Measurements from ENCODE around the gene PRR20D. TPM values are rescaled to one million over a fixed set of nuclear protein-coding genes. Genes with fewer than 3 reads are reported as not detected.

PRR20D gene
- total and polyA plus RNA-seq, 9 of the 15 experiments (the other 6 are each of a cell fraction or from before 2014, with no cell fraction given): not detected

GRCh38 chr13:57128909-57129308 is 31.5 kb upstream of the PRR20D start:
- intact Hi-C loops (cut with micrococcal nuclease) (no loop called here), in situ Hi-C loops (cut with MboI) (no loop called here)
- no peak overlapping the region for H3K4me2 ChIP-seq (ENCODE audit: insufficient read depth, low read length)
- DNase-seq (ENCODE audit: extremely low read depth in 1 of 4, low spot score in 3 of 4): no peak
- no peaks in the 10 kb centered on the region for H4K20me1 ChIP-seq (replicated peaks; ENCODE audit: control insufficient read depth, insufficient read depth, low read length)
- no peaks in the 10 kb centered on the region for H3K79me2 ChIP-seq (ENCODE audit: control insufficient read depth, insufficient read depth, low read length)
- H3K27me3 ChIP-seq (ENCODE audit: control insufficient read depth in 2 of 2, insufficient read depth in 2 of 2, low read length in 2 of 2): no peaks in the 10 kb centered on the region
- no TSS peak for BruUV-seq (replicated peaks)
- FAIRE-seq: no peak
- no peak overlapping the region for H3K4me3 ChIP-seq
- no peak for ATAC-seq
- H3K27ac ChIP-seq (ENCODE audit: extremely low read depth, low read depth, low read length): no peak overlapping the region
- H3K36me3 ChIP-seq (ENCODE audit: control insufficient read depth, insufficient read depth, low read length): no peaks in the 10 kb centered on the region
- H2AFZ ChIP-seq (ENCODE audit: low read depth, low read length): no peak overlapping the region
- 0% methylated on average over 6 of the region's 6 CpGs for WGBS (ENCODE audit: insufficient coverage, low coverage, missing lambda C conversion rate)
- no peak overlapping the region for H3K9ac ChIP-seq (ENCODE audit: insufficient read depth in 1 of 2, low read depth in 2 of 2, low read length in 2 of 2)
- POLR2A ChIA-PET: no interaction called here
- no peaks in the 10 kb centered on the region for H3K9me1 ChIP-seq (ENCODE audit: control insufficient read depth, insufficient read depth, low read length)
- H3K4me1 ChIP-seq (replicated peaks in 1 of 2; ENCODE audit: control insufficient read depth in 2 of 2, insufficient read depth in 2 of 2, low read length in 2 of 2): no peaks in the 10 kb centered on the region
- TF ChIP-seq, protein P1, sequence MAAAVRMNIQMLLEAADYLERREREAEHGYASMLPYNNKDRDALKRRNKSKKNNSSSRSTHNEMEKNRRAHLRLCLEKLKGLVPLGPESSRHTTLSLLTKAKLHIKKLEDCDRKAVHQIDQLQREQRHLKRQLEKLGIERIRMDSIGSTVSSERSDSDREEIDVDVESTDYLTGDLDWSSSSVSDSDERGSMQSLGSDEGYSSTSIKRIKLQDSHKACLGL (CRISPR knock-in tag; IDR thresholded peaks at IDR 0.05; ENCODE audit: borderline replicate concordance, poor library complexity, severe bottlenecking): no peak
- no peak for TF ChIP-seq FOXA1 (IDR thresholded peaks at IDR 0.05; ENCODE audit: borderline replicate concordance)
- TF ChIP-seq, protein P2, sequence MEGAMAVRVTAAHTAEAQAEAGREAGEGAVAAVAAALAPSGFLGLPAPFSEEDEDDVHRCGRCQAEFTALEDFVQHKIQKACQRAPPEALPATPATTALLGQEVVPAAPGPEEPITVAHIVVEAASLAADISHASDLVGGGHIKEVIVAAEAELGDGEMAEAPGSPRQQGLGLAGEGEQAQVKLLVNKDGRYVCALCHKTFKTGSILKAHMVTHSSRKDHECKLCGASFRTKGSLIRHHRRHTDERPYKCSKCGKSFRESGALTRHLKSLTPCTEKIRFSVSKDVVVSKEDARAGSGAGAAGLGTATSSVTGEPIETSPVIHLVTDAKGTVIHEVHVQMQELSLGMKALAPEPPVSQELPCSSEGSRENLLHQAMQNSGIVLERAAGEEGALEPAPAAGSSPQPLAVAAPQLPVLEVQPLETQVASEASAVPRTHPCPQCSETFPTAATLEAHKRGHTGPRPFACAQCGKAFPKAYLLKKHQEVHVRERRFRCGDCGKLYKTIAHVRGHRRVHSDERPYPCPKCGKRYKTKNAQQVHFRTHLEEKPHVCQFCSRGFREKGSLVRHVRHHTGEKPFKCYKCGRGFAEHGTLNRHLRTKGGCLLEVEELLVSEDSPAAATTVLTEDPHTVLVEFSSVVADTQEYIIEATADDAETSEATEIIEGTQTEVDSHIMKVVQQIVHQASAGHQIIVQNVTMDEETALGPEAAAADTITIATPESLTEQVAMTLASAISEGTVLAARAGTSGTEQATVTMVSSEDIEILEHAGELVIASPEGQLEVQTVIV (CRISPR knock-in tag; IDR thresholded peaks at IDR 0.05; ENCODE audit: borderline replicate concordance): no peak
- no peak for TF ChIP-seq ZNF699 (CRISPR knock-in tag; IDR thresholded peaks at IDR 0.05; ENCODE audit: insufficient replicate concordance)
- no peak for TF ChIP-seq ZNF778 (CRISPR knock-in tag; IDR thresholded peaks at IDR 0.05)
- no peaks in the 10 kb centered on the region for H3K9me3 ChIP-seq (replicated peaks; ENCODE audit: control insufficient read depth, insufficient read depth, low read depth, low read length)
- CTCF ChIA-PET (ENCODE audit: low intra/inter-chr PET ratio): no interaction called here

All from K562 (cell line).